Measurements from ENCODE around the gene SCAMP3.
"Not testable (repeated sequence)": the region's sequence is repeated elsewhere in the genome, so short reads cannot be mapped to it uniquely, and the experiment has no call there.

SCAMP3 gene

GRCh38 chr1:155226910-155227260 lies 35.3 kb downstream of the SCAMP3 start:
- ChIA-PET CTCF (interaction anchor here (1.0 to 6.9 kb wide), 8 partner anchors 11 to 54 kb away, joined by 3 to 88 read pairs (median 9); partner anchors contain the start of genes CLK2, KRTCAP2, MTX1 and THBS3), POLR2A (no interaction called here)
- no peak for TF ChIP-seq CTCF (IDR thresholded peaks at IDR 0.05; ENCODE audit: control extremely low read depth, extremely low read depth, low read depth, missing control alignments)
- peak; percentile 45 for DNase-seq (ENCODE audit: extremely low spot score)

DNA sequence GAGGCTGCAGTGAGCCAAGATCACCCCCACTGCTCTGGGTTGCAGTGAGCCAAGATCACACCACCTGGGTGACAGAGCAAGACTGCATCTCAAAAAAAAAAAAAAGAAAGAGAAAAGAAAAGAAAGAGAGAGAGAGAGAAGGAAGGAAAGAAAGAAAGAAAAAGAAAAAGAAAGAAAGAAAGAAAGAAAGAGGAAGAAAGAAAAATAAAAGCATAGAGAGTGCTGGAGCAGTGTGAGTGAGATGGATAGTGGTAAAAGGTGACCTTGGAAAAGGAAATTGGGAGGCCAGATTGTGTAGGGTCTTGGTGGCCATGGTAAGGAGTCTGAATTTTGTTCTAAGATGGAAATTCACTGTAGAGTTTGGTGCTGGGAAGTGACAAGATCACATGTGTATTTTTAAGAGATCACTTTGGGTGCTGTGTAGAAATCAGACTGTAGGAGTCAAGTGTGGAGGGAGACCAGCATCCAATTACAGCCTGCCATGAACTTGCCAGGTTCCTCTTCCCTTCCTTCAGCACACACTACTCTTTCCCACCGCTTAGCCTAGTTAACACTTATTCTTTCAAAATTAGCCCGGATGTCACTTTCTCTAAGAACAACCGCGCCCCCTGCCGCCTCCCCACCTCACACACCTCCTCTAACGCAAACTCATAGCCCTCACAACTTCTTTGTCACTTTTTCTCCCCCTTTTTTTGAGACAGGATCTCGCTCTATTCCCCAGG lies 35.8 kb downstream of the SCAMP3 start:
- ChIA-PET POLR2A (no interaction called here), CTCF (interaction anchor here (0.8 to 6.9 kb wide), 10 partner anchors 10 to 53 kb away, joined by 3 to 88 read pairs (median 6); partner anchors contain the start of genes CLK2, KRTCAP2, MTX1 and THBS3)
- DNase-seq (ENCODE audit: extremely low spot score) = peak; percentile 76
- TF ChIP-seq CTCF (IDR thresholded peaks at IDR 0.05; ENCODE audit: control extremely low read depth, extremely low read depth, low read depth, missing control alignments) = peak; percentile 79

GRCh38 chr1:155225404-155225759 lies 36.8 kb downstream of the SCAMP3 start:
- DNase-seq (ENCODE audit: extremely low spot score); POLR2A ChIA-PET: not testable (repeated sequence)
- CTCF ChIA-PET = interaction anchor here (0.8 to 6.9 kb wide), 9 partner anchors 10 to 50 kb away, joined by 3 to 88 read pairs (median 4); partner anchors contain the start of genes MTX1 and THBS3

- no peak for TF ChIP-seq CTCF (IDR thresholded peaks at IDR 0.05; ENCODE audit: control extremely low read depth, extremely low read depth, low read depth, missing control alignments)
- ChIA-PET CTCF (interaction anchor here (0.7 to 6.9 kb wide), 6 partner anchors 9 to 50 kb away, joined by 3 to 88 read pairs (median 6); partner anchors contain the start of genes KRTCAP2, MTX1, THBS3 and TRIM46), POLR2A (no interaction called here)
- DNase-seq (ENCODE audit: extremely low spot score) = peak; percentile 15
Observed at GRCh38 chr1:155223047-155223446, 39.1 kb downstream of the SCAMP3 start.

DNA sequence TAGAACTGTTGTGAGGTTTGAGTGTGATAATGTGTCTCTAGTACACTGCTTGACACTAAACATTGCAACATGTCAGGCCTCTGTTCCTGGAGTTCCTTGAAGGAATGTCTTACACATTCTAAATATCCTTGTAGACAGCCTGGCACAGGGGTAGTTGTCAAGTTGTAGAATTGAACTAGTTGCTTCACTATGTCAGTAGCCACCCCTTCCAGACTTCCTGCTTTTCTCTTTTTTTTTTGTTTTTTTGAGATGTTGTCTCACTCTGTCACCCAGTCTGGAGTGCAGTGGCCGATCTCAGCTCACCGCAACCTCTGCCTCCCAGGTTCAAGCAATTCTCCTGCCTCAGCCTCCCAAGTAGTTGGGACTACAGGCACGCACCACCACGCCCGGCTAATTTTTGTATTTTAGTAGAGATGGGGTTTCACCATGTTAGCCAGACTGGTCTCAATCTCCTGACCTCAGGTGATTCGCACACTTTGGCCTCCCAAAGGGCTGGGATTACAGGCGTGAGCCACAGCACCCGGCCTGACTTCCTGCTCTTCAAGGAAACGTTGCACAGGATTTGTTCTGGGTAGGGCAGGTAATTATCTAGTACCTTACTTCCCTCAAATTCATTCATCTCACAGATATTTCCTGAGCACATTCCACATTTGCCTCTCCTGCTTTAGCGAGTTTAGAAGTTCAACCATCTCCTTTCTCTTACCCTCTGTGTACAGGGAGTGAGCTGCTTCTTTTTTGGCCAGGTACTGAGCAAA lies 41.8 kb downstream of the SCAMP3 start:
- DNase-seq (ENCODE audit: extremely low spot score); POLR2A ChIA-PET: not testable (repeated sequence)
- CTCF ChIA-PET = interaction anchor here (1.4 kb wide), 1 partner anchor 31 kb away, joined by 3 read pairs; no protein-coding TSS in a partner anchor

GRCh38 chr1:155219592-155220031 lies 42.5 kb downstream of the SCAMP3 start:
- DNase-seq (ENCODE audit: extremely low spot score) = peak; percentile 37
- TF ChIP-seq CTCF (IDR thresholded peaks at IDR 0.05; ENCODE audit: control extremely low read depth, extremely low read depth, low read depth, missing control alignments) = no peak
- CTCF ChIA-PET = interaction anchor here (0.9 to 2.1 kb wide), 2 partner anchors 13 to 31 kb away, joined by 3 to 8 read pairs; no protein-coding TSS in a partner anchor
- POLR2A ChIA-PET = no interaction called here

- TF ChIP-seq CTCF (IDR thresholded peaks at IDR 0.05; ENCODE audit: control extremely low read depth, extremely low read depth, low read depth, missing control alignments) = no peak
- DNase-seq (ENCODE audit: extremely low spot score) = peak; percentile 24
- POLR2A ChIA-PET = no interaction called here
- CTCF ChIA-PET = interaction anchor here (0.6 to 2.1 kb wide), 3 partner anchors 12 to 379 kb away, joined by 3 to 8 read pairs (median 3); no protein-coding TSS in a partner anchor
Observed at GRCh38 chr1:155218854-155219591, 43.1 kb downstream of the SCAMP3 start.

GRCh38 chr1:155214702-155215101 lies 47.5 kb downstream of the SCAMP3 start:
- DNase-seq (ENCODE audit: extremely low spot score); POLR2A ChIA-PET; CTCF ChIA-PET: not testable (repeated sequence)

GRCh38 chr1:155212051-155212440 lies 50.1 kb downstream of the SCAMP3 start:
- POLR2A ChIA-PET = not testable (repeated sequence)
- CTCF ChIA-PET = interaction anchor here (1.2 kb wide), 1 partner anchor 120 kb away, joined by 3 read pairs; no protein-coding TSS in a partner anchor

DNA sequence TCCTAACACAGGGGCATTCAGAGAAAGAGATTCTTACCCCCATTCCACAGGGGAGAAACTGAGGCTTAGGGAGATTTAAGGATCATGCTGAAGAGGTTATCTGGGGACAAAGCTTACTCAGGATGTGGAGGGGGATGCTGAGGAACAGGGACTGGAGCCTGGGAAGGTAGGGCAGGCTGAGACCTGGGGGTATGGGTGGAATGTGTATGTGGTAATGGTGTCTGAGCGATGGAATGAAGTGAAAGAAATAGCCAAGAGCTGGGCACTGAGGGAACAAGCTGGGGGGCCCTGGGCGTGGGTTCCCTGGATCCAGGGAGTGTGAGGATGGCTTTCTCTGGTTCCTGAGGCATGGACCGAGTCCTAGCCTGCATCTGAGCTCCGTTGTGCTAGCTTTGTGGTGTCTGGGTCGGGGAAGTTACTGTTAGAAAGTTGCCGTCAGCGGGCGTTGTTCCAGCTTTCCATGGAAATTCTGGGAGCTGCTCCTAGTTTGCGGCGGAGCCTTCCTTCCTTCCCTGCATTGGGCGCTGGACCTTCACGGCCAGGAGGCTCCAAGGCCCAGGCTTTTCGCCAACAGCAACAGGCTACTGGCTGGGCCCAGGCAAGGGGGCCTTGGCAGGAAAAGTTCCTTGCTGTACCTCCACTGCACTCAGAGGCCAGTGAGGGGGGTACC lies 50.6 kb downstream of the SCAMP3 start:
- ChIA-PET POLR2A (interaction anchor here (0.6 kb wide), 1 partner anchor 72 kb away, joined by 4 read pairs; no protein-coding TSS in a partner anchor), CTCF (interaction anchor here (1.2 kb wide), 1 partner anchor 120 kb away, joined by 3 read pairs; no protein-coding TSS in a partner anchor)

More at GRCh38 chr1:155212051-155212440, 50.1 kb downstream of the SCAMP3 start:
- not testable (repeated sequence) for DNase-seq (ENCODE audit: extremely low spot score)

More for the DNA sequence above, 50.6 kb downstream of the SCAMP3 start:
- DNase-seq (ENCODE audit: extremely low spot score) = not testable (repeated sequence)
